ENCODE measurements around the gene GJB2. TPM values are rescaled to one million over a fixed set of nuclear protein-coding genes. Genes with fewer than 3 reads are reported as not detected.

Gene GJB2
- polyA plus RNA-seq, 1 donor (not counting 4 experiments of a cell fraction or from before 2014, with no cell fraction given), result 374 TPM

DNA sequence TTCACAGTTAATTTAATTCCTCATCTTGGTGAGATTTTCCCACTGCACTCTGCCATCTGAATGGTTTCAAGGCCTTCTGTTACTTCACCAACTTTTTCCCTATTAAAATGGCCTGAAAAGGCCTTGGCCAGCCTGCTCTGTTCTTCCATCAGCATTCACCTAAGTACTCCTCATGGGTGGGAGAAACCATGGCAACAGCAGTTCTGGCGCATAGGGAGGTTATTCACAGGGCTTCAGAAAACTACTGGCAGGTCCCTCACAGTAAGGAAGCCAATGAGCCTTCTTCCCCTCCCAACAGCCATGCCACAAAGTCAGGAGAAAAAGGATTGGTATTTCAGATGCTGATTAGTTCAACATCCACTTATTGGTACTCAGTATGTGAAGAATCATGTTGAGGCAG, 17.2 kb upstream of the GJB2 start:
- H3K4me1 ChIP-seq (ENCODE audit: control insufficient read depth, extremely low read depth, insufficient read depth, low read length), result no peaks in the 10 kb centered on the region
- no peak overlapping the region for H2AFZ ChIP-seq (ENCODE audit: control insufficient read depth, low read length)
- H4K20me1 ChIP-seq (ENCODE audit: control insufficient read depth, extremely low read depth, insufficient read depth, low read length), result no peaks in the 10 kb centered on the region
- FAIRE-seq (no peak), DNase-seq (ENCODE audit: low read depth, low spot score) (no peak)
- H3K27me3 ChIP-seq (ENCODE audit: control insufficient read depth, extremely low read depth, insufficient read depth, low read length), result no peaks in the 10 kb centered on the region
- H3K4me2 ChIP-seq (ENCODE audit: control insufficient read depth, extremely low read depth, insufficient read depth, low read depth, low read length), result no peak overlapping the region
- no peaks in the 10 kb centered on the region for H3K9me1 ChIP-seq (ENCODE audit: control insufficient read depth, extremely low read depth, insufficient read depth, low read length)
- H3K4me3 ChIP-seq (ENCODE audit: control insufficient read depth in 2 of 3, extremely low read depth in 1 of 3, insufficient read depth in 2 of 3, low read depth in 1 of 3, low read length in 3 of 3), result no peak overlapping the region
- no peaks in the 10 kb centered on the region for H3K36me3 ChIP-seq (ENCODE audit: control insufficient read depth in 2 of 2, extremely low read depth in 1 of 2, insufficient read depth in 2 of 2, low read length in 2 of 2)
- H3K27ac ChIP-seq (ENCODE audit: control insufficient read depth, insufficient read depth, low read length), result no peak overlapping the region
- no peaks in the 10 kb centered on the region for H3K9me3 ChIP-seq (ENCODE audit: control insufficient read depth, low read depth, low read length)
- no peak for TF ChIP-seq EZH2 (IDR thresholded peaks at IDR 0.05; ENCODE audit: low read length)
- TF ChIP-seq, protein P1, sequence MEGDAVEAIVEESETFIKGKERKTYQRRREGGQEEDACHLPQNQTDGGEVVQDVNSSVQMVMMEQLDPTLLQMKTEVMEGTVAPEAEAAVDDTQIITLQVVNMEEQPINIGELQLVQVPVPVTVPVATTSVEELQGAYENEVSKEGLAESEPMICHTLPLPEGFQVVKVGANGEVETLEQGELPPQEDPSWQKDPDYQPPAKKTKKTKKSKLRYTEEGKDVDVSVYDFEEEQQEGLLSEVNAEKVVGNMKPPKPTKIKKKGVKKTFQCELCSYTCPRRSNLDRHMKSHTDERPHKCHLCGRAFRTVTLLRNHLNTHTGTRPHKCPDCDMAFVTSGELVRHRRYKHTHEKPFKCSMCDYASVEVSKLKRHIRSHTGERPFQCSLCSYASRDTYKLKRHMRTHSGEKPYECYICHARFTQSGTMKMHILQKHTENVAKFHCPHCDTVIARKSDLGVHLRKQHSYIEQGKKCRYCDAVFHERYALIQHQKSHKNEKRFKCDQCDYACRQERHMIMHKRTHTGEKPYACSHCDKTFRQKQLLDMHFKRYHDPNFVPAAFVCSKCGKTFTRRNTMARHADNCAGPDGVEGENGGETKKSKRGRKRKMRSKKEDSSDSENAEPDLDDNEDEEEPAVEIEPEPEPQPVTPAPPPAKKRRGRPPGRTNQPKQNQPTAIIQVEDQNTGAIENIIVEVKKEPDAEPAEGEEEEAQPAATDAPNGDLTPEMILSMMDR (optimal IDR thresholded peaks at IDR 0.05 in 1 of 3, IDR thresholded peaks at IDR 0.05 in 1 of 3, conservative IDR thresholded peaks at IDR 0.05 in 1 of 3; ENCODE audit: extremely low read depth in 1 of 3, insufficient read depth in 2 of 3, low read length in 3 of 3), result no peak
- dilution Hi-C loops (cut with MboI; ENCODE audit: extremely low pct_ligation_motif_present, low sequenced_read_pairs), result no loop called here
- H3K9ac ChIP-seq (ENCODE audit: control insufficient read depth, extremely low read depth, insufficient read depth, low read length), result no peak overlapping the region
- H3K79me2 ChIP-seq (ENCODE audit: control insufficient read depth, insufficient read depth, low read length), result no peaks in the 10 kb centered on the region

- H3K9me1 ChIP-seq (ENCODE audit: control insufficient read depth, extremely low read depth, insufficient read depth, low read length), result no peaks in the 10 kb centered on the region
- H3K4me3 ChIP-seq (ENCODE audit: control insufficient read depth in 2 of 3, extremely low read depth in 1 of 3, insufficient read depth in 2 of 3, low read depth in 1 of 3, low read length in 3 of 3), result no peak overlapping the region
- dilution Hi-C loops (cut with MboI; ENCODE audit: extremely low pct_ligation_motif_present, low sequenced_read_pairs), result no loop called here
- no peak overlapping the region for H3K4me2 ChIP-seq (ENCODE audit: control insufficient read depth, extremely low read depth, insufficient read depth, low read depth, low read length)
- no peaks in the 10 kb centered on the region for H3K79me2 ChIP-seq (ENCODE audit: control insufficient read depth, insufficient read depth, low read length)
- TF ChIP-seq EZH2 (IDR thresholded peaks at IDR 0.05; ENCODE audit: low read length), result no peak
- TF ChIP-seq, protein P1 (optimal IDR thresholded peaks at IDR 0.05 in 1 of 3, IDR thresholded peaks at IDR 0.05 in 1 of 3, conservative IDR thresholded peaks at IDR 0.05 in 1 of 3; ENCODE audit: extremely low read depth in 1 of 3, insufficient read depth in 2 of 3, low read length in 3 of 3), result no peak
- no peaks in the 10 kb centered on the region for H4K20me1 ChIP-seq (ENCODE audit: control insufficient read depth, extremely low read depth, insufficient read depth, low read length)
- no peaks in the 10 kb centered on the region for H3K4me1 ChIP-seq (ENCODE audit: control insufficient read depth, extremely low read depth, insufficient read depth, low read length)
- no peak for FAIRE-seq
- no peaks in the 10 kb centered on the region for H3K27me3 ChIP-seq (ENCODE audit: control insufficient read depth, extremely low read depth, insufficient read depth, low read length)
- no peak overlapping the region for H2AFZ ChIP-seq (ENCODE audit: control insufficient read depth, low read length)
- no peak for DNase-seq (ENCODE audit: low read depth, low spot score)
- no peak overlapping the region for H3K27ac ChIP-seq (ENCODE audit: control insufficient read depth, insufficient read depth, low read length)
- H3K36me3 ChIP-seq (ENCODE audit: control insufficient read depth in 2 of 2, extremely low read depth in 1 of 2, insufficient read depth in 2 of 2, low read length in 2 of 2), result no peaks in the 10 kb centered on the region
- H3K9me3 ChIP-seq (ENCODE audit: control insufficient read depth, low read depth, low read length), result no peaks in the 10 kb centered on the region
- H3K9ac ChIP-seq (ENCODE audit: control insufficient read depth, extremely low read depth, insufficient read depth, low read length), result no peak overlapping the region
These were observed 14.0 kb upstream of the GJB2 start for GRCh38 chr13:20206698-20207235.
